PFSK-1 (cell line): ENCODE data around the gene TBCEL.

Experiments
- FOXP2 ChIP-seq: optimal IDR thresholded peaks from 2 replicates; pipeline ENCODE3; 2011; ENCODE audit warnings: borderline replicate concordance, control low read depth, inconsistent platforms; ENCODE audit not compliant: insufficient read depth; ENCODE audit errors: extremely low read length, extremely low read depth
- POLR2AphosphoS5 ChIP-seq: IDR thresholded peaks from 2 replicates; pipeline ENCODE4 v1.6.1; 2012; ENCODE audit warnings: low read depth, mild to moderate bottlenecking, control low read depth, low read length, moderate library complexity
- SIN3A ChIP-seq: IDR thresholded peaks from 2 replicates; pipeline ENCODE4 v1.6.1; 2012; ENCODE audit warnings: mild to moderate bottlenecking, low read length, moderate library complexity, borderline replicate concordance; ENCODE audit not compliant: insufficient read depth
- TAF1 ChIP-seq: IDR thresholded peaks from 2 replicates; pipeline ENCODE4 v1.6.1; 2012; ENCODE audit warnings: low read length, control low read depth, borderline replicate concordance; ENCODE audit not compliant: insufficient read depth
- TF ChIP-seq, protein P1 (sequence below), 2 experiments: IDR thresholded peaks; 2 replicates each; pipeline versions ENCODE4 v1.6.1 to v1.8.0; 2011 to 2012; ENCODE audit warnings: low read depth in 2 of 2, low read length in 2 of 2, control low read depth in 1 of 2, inconsistent platforms in 1 of 2, mild to moderate bottlenecking in 1 of 2, moderate library complexity in 1 of 2; ENCODE audit not compliant: insufficient read depth in 1 of 2

DNA sequence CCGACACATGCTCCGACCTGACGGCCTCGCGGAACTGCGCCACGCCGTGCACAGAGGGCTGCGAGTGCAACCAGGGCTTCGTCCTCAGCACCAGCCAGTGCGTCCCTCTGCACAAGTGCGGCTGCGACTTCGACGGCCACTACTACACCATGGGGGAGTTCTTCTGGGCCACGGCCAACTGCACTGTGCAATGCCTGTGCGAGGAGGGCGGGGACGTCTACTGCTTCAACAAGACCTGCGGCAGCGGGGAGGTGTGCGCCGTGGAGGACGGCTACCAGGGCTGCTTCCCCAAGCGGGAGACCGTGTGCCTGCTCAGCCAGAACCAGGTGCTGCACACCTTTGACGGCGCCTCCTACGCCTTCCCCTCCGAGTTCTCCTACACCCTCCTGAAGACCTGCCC lies 103.9 kb downstream of the TBCEL start:
- no peak for TF ChIP-seq POLR2AphosphoS5
- TF ChIP-seq, protein P1, sequence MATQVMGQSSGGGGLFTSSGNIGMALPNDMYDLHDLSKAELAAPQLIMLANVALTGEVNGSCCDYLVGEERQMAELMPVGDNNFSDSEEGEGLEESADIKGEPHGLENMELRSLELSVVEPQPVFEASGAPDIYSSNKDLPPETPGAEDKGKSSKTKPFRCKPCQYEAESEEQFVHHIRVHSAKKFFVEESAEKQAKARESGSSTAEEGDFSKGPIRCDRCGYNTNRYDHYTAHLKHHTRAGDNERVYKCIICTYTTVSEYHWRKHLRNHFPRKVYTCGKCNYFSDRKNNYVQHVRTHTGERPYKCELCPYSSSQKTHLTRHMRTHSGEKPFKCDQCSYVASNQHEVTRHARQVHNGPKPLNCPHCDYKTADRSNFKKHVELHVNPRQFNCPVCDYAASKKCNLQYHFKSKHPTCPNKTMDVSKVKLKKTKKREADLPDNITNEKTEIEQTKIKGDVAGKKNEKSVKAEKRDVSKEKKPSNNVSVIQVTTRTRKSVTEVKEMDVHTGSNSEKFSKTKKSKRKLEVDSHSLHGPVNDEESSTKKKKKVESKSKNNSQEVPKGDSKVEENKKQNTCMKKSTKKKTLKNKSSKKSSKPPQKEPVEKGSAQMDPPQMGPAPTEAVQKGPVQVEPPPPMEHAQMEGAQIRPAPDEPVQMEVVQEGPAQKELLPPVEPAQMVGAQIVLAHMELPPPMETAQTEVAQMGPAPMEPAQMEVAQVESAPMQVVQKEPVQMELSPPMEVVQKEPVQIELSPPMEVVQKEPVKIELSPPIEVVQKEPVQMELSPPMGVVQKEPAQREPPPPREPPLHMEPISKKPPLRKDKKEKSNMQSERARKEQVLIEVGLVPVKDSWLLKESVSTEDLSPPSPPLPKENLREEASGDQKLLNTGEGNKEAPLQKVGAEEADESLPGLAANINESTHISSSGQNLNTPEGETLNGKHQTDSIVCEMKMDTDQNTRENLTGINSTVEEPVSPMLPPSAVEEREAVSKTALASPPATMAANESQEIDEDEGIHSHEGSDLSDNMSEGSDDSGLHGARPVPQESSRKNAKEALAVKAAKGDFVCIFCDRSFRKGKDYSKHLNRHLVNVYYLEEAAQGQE (IDR thresholded peaks at IDR 0.05; ENCODE audit: insufficient read depth in 1 of 2, low read depth in 2 of 2, low read length in 2 of 2): no peak
- TF ChIP-seq TAF1: no peak
- TF ChIP-seq FOXP2: no peak
- TF ChIP-seq SIN3A: no peak
